Cardiac muscle cell (in vitro differentiated cells and primary cell): Measurements from ENCODE around the gene DUSP16. TPM values are rescaled to one million over a fixed set of nuclear protein-coding genes. Genes with fewer than 3 reads are reported as not detected.
"Not testable (repeated sequence)": the region's sequence is repeated elsewhere in the genome, so short reads cannot be mapped to it uniquely, and the experiment has no call there.

Experiments
- DNase-seq, 2 donors: peaks; one replicate each; pipeline versions ENCODE4 v3.0.0 to v3.0.0-alpha.2; 2010 to 2017; ENCODE audit warnings: low read depth in 1 of 2, low spot score in 1 of 2
- H3K27ac ChIP-seq: fragments of 200-600 bp; sonication (generic); 2 replicates; pipeline ENCODE4 v1.5.1; 2016
- H3K27me3 ChIP-seq: fragments of 200-600 bp; sonication (generic); 2 replicates; pipeline ENCODE4 v1.6.0; 2016; ENCODE audit warnings: control low read depth
- H3K36me3 ChIP-seq: fragments of 200-600 bp; sonication (generic); 2 replicates; pipeline ENCODE4 v1.5.1; 2016; ENCODE audit warnings: control low read depth
- H3K4me1 ChIP-seq: fragments of 200-600 bp; sonication (generic); 2 replicates; pipeline ENCODE4 v1.8.1; 2017; ENCODE audit warnings: low read depth, mild to moderate bottlenecking, mixed run types
- H3K4me3 ChIP-seq: fragments of 200-600 bp; sonication (generic); 2 replicates; pipeline ENCODE4 v1.5.1; 2016; ENCODE audit warnings: mild to moderate bottlenecking
- H3K9me3 ChIP-seq: fragments of 200-600 bp; sonication (generic); 2 replicates; pipeline ENCODE4 v1.5.1; 2017; ENCODE audit warnings: low read depth, mild to moderate bottlenecking, control low read depth
- CTCF ChIP-seq: IDR thresholded peaks from 2 replicates; pipeline ENCODE4 v1.5.1; 2012; ENCODE audit warnings: low read depth, mild to moderate bottlenecking, low read length
- polyA plus RNA-seq: library from polyadenylated mRNA; unstranded; fragments of >200 nt; fragmentation: Nextera tagmentation; extraction: Ambion mirVana; gene quantifications from 2 replicates; pipeline ENCODE4 v1.2.1, GENCODE V29; 2016
- total RNA-seq: library from RNA; depleted of rRNA; stranded (reverse); fragments of >200 nt; gene quantifications from 2 replicates; pipeline ENCODE4 v1.2.3, GENCODE V29; 2016

The DUSP16 gene
- total and polyA plus RNA-seq, 2 experiments from 2014 or later, result 5.9 to 28.1 TPM

GRCh38 chr12:12474471-12474928, 88.2 kb downstream of the DUSP16 start:
- H3K4me1 ChIP-seq, result no peaks in the 10 kb centered on the region
- no peaks in the 10 kb centered on the region for H3K27me3 ChIP-seq
- H3K36me3 ChIP-seq, result peaks cover 23% of the 10 kb centered on the region
- H3K9me3 ChIP-seq, result no peaks in the 10 kb centered on the region
- H3K27ac ChIP-seq, result no peak overlapping the region
- no peak for DNase-seq
- no peak for TF ChIP-seq CTCF
- no peak overlapping the region for H3K4me3 ChIP-seq

- no peaks in the 10 kb centered on the region for H3K4me1 ChIP-seq
- no peaks in the 10 kb centered on the region for H3K9me3 ChIP-seq
- H3K4me3 ChIP-seq, result no peak overlapping the region
- H3K27me3 ChIP-seq, result no peaks in the 10 kb centered on the region
- TF ChIP-seq CTCF, result no peak
- DNase-seq, result no peak
- peaks cover 19% of the 10 kb centered on the region for H3K36me3 ChIP-seq
- no peak overlapping the region for H3K27ac ChIP-seq
Measured at GRCh38 chr12:12473223-12473622, 89.4 kb downstream of the DUSP16 start.

GRCh38 chr12:12471982-12472961, 90.4 kb downstream of the DUSP16 start:
- not testable (repeated sequence) for H3K27me3 ChIP-seq, H3K27ac ChIP-seq, H3K4me3 ChIP-seq, H3K9me3 ChIP-seq, H3K4me1 ChIP-seq, DNase-seq
- peaks cover 15% of the 10 kb centered on the region for H3K36me3 ChIP-seq

DNA sequence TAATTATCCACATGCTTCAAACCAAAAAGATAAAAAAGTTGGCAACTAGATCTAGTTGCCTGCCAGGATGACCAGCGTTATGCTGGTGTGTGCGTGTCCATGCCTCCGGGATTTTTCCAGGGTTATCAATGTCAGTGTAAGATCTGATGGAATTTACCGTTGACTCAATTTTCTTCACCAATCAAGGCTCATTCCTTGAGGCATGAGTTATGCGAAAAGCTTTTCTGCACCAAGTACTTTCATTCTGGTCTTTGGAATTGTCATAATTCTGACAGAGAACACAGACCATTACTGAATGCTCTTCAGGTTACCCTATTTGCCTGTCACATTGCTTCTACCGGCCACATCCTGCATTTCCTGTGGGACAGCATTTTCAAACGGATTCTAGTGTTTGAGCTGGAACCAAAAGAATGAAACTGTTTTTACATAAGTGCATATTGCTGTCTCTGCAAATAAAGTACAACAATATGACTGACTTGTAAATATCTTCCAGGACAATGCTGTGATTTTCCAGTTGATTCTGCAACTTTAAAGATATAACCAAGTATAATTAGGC, 91.8 kb downstream of the DUSP16 start:
- Histone ChIP-seq H3K4me3 (no peak overlapping the region), H3K36me3 (peaks cover 3% of the 10 kb centered on the region), H3K27me3 (no peaks in the 10 kb centered on the region), H3K9me3 (no peaks in the 10 kb centered on the region), H3K4me1 (no peaks in the 10 kb centered on the region), H3K27ac (no peak overlapping the region)
- TF ChIP-seq CTCF, result no peak
- DNase-seq, result no peak

- Histone ChIP-seq H3K9me3 (no peaks in the 10 kb centered on the region), H3K36me3 (no peaks in the 10 kb centered on the region), H3K27me3 (no peaks in the 10 kb centered on the region), H3K27ac (no peak overlapping the region), H3K4me1 (no peaks in the 10 kb centered on the region), H3K4me3 (no peak overlapping the region)
- no peak for DNase-seq
- no peak for TF ChIP-seq CTCF
Measured at GRCh38 chr12:12469386-12469785, 93.3 kb downstream of the DUSP16 start.

GRCh38 chr12:12468575-12468974, 94.1 kb downstream of the DUSP16 start:
- Histone ChIP-seq H3K4me3 (no peak overlapping the region), H3K27me3 (no peaks in the 10 kb centered on the region), H3K4me1 (no peaks in the 10 kb centered on the region), H3K36me3 (no peaks in the 10 kb centered on the region), H3K9me3 (no peaks in the 10 kb centered on the region), H3K27ac (no peak overlapping the region)
- no peak for DNase-seq
- TF ChIP-seq CTCF, result no peak
